Measurements from ENCODE around the gene DDX47.

Gene DDX47

DNA sequence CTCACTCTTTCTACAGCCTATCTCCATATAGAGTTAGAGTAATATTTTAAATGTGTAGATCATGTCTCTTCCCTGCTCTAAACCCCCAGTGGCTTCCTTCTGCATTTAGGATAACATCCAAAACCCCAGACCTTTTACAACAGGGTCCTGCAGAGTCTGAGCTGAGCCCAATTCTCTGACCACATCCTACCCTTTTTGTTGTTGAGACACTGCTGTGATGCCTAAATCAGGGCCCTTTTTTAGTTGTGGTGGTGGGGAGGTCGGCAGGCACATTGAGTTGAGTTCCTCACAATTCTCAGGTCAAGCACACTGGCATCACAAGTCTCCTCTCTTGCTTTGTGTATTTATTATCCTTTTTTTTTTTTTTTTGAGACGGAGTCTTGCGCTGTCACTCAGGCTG, 1.8 kb upstream of the DDX47 start:
- no peak overlapping the region for H3K27ac ChIP-seq (ENCODE audit: low read depth, low read length)
- TF ChIP-seq, protein P1, sequence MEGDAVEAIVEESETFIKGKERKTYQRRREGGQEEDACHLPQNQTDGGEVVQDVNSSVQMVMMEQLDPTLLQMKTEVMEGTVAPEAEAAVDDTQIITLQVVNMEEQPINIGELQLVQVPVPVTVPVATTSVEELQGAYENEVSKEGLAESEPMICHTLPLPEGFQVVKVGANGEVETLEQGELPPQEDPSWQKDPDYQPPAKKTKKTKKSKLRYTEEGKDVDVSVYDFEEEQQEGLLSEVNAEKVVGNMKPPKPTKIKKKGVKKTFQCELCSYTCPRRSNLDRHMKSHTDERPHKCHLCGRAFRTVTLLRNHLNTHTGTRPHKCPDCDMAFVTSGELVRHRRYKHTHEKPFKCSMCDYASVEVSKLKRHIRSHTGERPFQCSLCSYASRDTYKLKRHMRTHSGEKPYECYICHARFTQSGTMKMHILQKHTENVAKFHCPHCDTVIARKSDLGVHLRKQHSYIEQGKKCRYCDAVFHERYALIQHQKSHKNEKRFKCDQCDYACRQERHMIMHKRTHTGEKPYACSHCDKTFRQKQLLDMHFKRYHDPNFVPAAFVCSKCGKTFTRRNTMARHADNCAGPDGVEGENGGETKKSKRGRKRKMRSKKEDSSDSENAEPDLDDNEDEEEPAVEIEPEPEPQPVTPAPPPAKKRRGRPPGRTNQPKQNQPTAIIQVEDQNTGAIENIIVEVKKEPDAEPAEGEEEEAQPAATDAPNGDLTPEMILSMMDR (IDR thresholded peaks at IDR 0.05; ENCODE audit: insufficient read depth, low read length, poor library complexity, severe bottlenecking): no peak
- no peak for TF ChIP-seq EZH2phosphoT487 (conservative IDR thresholded peaks at IDR 0.05; ENCODE audit: low read length)
- no peak overlapping the region for H3K4me2 ChIP-seq (ENCODE audit: low read depth, low read length, poor library complexity, severe bottlenecking)
- no peaks in the 10 kb centered on the region for H3K9me2 ChIP-seq (replicated peaks; ENCODE audit: insufficient read depth, low read length)
- H3K36me3 ChIP-seq (ENCODE audit: low read length): no peaks in the 10 kb centered on the region
- H3K9ac ChIP-seq (ENCODE audit: low read length): no peak overlapping the region
- H3K27me3 ChIP-seq (ENCODE audit: low read length): no peaks in the 10 kb centered on the region
- H3F3A ChIP-seq (ENCODE audit: insufficient read depth): no peaks in the 10 kb centered on the region
- H3K4me3 ChIP-seq (ENCODE audit: insufficient read depth, low read length, poor library complexity, severe bottlenecking): no peak overlapping the region
- no peak overlapping the region for H2AFZ ChIP-seq (ENCODE audit: low read depth, low read length, severe bottlenecking)
- H3K79me2 ChIP-seq (ENCODE audit: insufficient read depth, low read length): peaks cover 27% of the 10 kb centered on the region
- H3K9me3 ChIP-seq (ENCODE audit: insufficient read depth, low read length): no peaks in the 10 kb centered on the region
- no peaks in the 10 kb centered on the region for H4K20me1 ChIP-seq (ENCODE audit: low read depth, low read length)

DNA sequence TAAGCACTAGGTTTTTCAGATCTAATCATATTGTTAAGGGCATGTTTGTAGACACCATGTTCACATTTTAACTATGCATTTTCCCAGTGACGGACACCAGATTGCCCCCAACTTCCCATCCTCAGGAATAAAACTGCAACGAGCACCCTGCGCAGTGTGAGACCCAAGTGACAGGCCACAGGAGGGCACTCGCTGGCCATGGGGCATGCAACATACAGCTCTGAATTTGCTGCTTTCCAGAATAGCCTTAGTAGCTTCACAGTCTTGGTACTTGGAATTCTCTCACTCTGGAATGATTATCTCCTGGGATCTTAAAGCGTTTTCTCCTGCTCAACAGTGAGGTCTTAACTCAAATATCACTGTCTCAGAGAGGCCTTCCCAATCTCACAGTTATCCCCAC, 972 bp upstream of the DDX47 start:
- Histone ChIP-seq H3K27me3 (ENCODE audit: low read length) (no peaks in the 10 kb centered on the region), H3K4me3 (ENCODE audit: insufficient read depth, low read length, poor library complexity, severe bottlenecking) (no peak overlapping the region), H4K20me1 (ENCODE audit: low read depth, low read length) (no peaks in the 10 kb centered on the region), H3K4me2 (ENCODE audit: low read depth, low read length, poor library complexity, severe bottlenecking) (no peak overlapping the region), H3K27ac (ENCODE audit: low read depth, low read length) (no peak overlapping the region), H3K9me2 (replicated peaks; ENCODE audit: insufficient read depth, low read length) (no peaks in the 10 kb centered on the region), H3K9me3 (ENCODE audit: insufficient read depth, low read length) (no peaks in the 10 kb centered on the region), H3K79me2 (ENCODE audit: insufficient read depth, low read length) (peaks cover 27% of the 10 kb centered on the region), H3F3A (ENCODE audit: insufficient read depth) (no peaks in the 10 kb centered on the region), H3K9ac (ENCODE audit: low read length) (no peak overlapping the region), H2AFZ (ENCODE audit: low read depth, low read length, severe bottlenecking) (no peak overlapping the region), H3K36me3 (ENCODE audit: low read length) (no peaks in the 10 kb centered on the region)
- TF ChIP-seq EZH2phosphoT487 (conservative IDR thresholded peaks at IDR 0.05; ENCODE audit: low read length): no peak
- TF ChIP-seq, protein P1 (IDR thresholded peaks at IDR 0.05; ENCODE audit: insufficient read depth, low read length, poor library complexity, severe bottlenecking): no peak

DNA sequence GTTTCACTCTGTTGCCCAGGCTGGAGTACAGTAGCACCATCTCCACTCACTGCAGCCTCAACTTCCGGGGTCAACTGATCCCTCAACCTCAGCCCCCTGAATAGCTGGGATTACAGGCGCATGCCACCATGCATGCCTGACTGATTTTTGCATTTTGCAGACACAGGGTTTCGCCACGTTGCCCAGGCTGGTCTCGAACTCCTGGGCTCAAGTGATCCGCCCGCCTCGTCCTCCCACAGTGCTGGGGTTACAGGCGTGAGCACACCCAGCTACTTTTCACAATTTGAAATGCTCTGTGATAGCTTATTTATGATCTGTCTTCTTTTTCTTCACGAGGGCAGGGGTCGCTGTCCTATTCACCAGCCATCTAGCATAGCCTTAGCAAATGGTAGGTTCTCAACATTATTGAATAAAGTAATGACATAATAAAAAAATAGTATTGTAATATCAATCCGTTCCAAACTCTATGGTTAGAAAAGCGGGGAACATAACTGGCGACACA, 477 bp upstream of the DDX47 start:
- Histone ChIP-seq H3K9me3 (ENCODE audit: insufficient read depth, low read length) (no peaks in the 10 kb centered on the region), H3K27me3 (ENCODE audit: low read length) (no peaks in the 10 kb centered on the region), H3K27ac (ENCODE audit: low read depth, low read length) (no peak overlapping the region), H3K4me2 (ENCODE audit: low read depth, low read length, poor library complexity, severe bottlenecking) (no peak overlapping the region), H3K79me2 (ENCODE audit: insufficient read depth, low read length) (peaks cover 27% of the 10 kb centered on the region), H3K36me3 (ENCODE audit: low read length) (no peaks in the 10 kb centered on the region), H4K20me1 (ENCODE audit: low read depth, low read length) (no peaks in the 10 kb centered on the region), H2AFZ (ENCODE audit: low read depth, low read length, severe bottlenecking) (no peak overlapping the region), H3K9me2 (replicated peaks; ENCODE audit: insufficient read depth, low read length) (no peaks in the 10 kb centered on the region), H3K4me3 (ENCODE audit: insufficient read depth, low read length, poor library complexity, severe bottlenecking) (no peak overlapping the region), H3K9ac (ENCODE audit: low read length) (no peak overlapping the region), H3F3A (ENCODE audit: insufficient read depth) (no peaks in the 10 kb centered on the region)
- TF ChIP-seq EZH2phosphoT487 (conservative IDR thresholded peaks at IDR 0.05; ENCODE audit: low read length): no peak
- TF ChIP-seq, protein P1 (IDR thresholded peaks at IDR 0.05; ENCODE audit: insufficient read depth, low read length, poor library complexity, severe bottlenecking): no peak

Data from SU-DHL-6 (cell line).